Measurements from ENCODE around the gene ASAP2.

The ASAP2 gene

DNA sequence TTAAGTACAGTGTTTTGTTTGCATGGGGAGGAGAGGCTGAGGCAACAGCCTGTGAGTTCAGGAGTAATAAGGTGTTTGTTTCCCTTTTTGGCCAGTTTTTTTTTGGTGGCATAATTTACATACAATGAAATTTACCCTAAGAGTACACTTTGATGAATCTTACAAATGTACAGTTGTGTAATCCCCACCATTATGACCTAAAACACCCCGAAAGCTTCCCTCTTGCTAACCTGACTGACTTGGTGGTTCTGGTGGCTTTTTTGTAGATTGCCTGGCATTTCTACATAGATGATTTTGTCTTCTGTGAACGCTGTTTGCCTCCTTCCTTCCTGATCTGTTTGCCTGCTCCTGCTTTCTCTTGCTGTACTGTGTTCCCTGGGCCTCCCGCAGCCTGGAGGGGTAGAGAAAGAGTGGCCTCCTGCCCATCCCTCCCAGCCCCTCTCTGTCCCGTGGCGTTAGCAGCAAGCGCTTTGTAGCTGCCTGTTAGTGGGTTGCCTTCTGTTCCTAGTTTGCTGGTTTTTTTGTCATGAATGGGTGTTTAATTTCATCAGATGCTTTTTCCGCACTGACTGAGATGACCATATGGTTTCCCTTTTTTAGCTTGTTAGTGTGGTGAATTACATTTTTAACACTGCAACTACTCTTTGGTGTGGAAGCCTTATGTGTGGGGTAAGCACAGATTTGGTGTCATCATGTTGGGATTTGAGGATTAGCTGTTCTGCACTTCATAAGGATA, 32.1 kb downstream of the ASAP2 start:
- no peaks in the 10 kb centered on the region for H4K20me1 ChIP-seq (ENCODE audit: insufficient read depth)
- no peak overlapping the region for H2AFZ ChIP-seq (ENCODE audit: low read depth)
- no peaks in the 10 kb centered on the region for H3K79me2 ChIP-seq (ENCODE audit: insufficient read depth, low read depth)
- TF ChIP-seq, protein P1, sequence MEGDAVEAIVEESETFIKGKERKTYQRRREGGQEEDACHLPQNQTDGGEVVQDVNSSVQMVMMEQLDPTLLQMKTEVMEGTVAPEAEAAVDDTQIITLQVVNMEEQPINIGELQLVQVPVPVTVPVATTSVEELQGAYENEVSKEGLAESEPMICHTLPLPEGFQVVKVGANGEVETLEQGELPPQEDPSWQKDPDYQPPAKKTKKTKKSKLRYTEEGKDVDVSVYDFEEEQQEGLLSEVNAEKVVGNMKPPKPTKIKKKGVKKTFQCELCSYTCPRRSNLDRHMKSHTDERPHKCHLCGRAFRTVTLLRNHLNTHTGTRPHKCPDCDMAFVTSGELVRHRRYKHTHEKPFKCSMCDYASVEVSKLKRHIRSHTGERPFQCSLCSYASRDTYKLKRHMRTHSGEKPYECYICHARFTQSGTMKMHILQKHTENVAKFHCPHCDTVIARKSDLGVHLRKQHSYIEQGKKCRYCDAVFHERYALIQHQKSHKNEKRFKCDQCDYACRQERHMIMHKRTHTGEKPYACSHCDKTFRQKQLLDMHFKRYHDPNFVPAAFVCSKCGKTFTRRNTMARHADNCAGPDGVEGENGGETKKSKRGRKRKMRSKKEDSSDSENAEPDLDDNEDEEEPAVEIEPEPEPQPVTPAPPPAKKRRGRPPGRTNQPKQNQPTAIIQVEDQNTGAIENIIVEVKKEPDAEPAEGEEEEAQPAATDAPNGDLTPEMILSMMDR (conservative IDR thresholded peaks at IDR 0.05; ENCODE audit: low read depth, low read length), result no peak
- H3K27ac ChIP-seq, result no peak overlapping the region
- no peak overlapping the region for H3K9ac ChIP-seq
- no peaks in the 10 kb centered on the region for H3K4me1 ChIP-seq (ENCODE audit: low read depth, poor library complexity, severe bottlenecking)
- no peak overlapping the region for H3K4me2 ChIP-seq
- no peak overlapping the region for H3K4me3 ChIP-seq (IDR thresholded peaks at IDR 0.05; ENCODE audit: insufficient read depth, low read depth, low read length)
- no peaks in the 10 kb centered on the region for H3K36me3 ChIP-seq (ENCODE audit: insufficient read depth)
- no peaks in the 10 kb centered on the region for H3K27me3 ChIP-seq (ENCODE audit: insufficient read depth, low read depth)

DNA sequence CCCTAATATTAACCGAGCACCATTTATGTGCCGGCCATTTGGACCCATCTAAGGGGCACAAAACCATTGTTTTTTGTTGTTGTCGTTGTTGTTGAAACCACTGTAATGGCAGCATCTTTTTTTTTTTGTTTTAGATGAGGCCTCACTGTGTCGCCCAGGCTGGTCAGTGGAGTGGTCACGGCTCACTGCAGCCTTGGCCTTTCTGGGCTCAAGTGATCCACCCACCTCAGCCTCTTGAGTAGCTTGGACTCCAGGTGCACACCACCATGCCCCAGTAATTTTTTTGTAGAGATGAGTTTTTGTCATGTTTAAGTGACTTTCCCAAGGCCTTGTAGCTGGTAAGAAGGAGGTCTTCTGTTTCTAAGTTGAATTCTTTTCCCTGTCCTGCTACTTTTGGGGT, 33.0 kb downstream of the ASAP2 start:
- Histone ChIP-seq H3K27ac (no peak overlapping the region), H3K4me2 (no peak overlapping the region), H3K4me3 (IDR thresholded peaks at IDR 0.05; ENCODE audit: insufficient read depth, low read depth, low read length) (no peak overlapping the region), H3K36me3 (ENCODE audit: insufficient read depth) (no peaks in the 10 kb centered on the region), H2AFZ (ENCODE audit: low read depth) (no peak overlapping the region), H3K79me2 (ENCODE audit: insufficient read depth, low read depth) (no peaks in the 10 kb centered on the region), H3K27me3 (ENCODE audit: insufficient read depth, low read depth) (no peaks in the 10 kb centered on the region), H3K9ac (no peak overlapping the region), H4K20me1 (ENCODE audit: insufficient read depth) (no peaks in the 10 kb centered on the region), H3K4me1 (ENCODE audit: low read depth, poor library complexity, severe bottlenecking) (no peaks in the 10 kb centered on the region)
- TF ChIP-seq, protein P1 (conservative IDR thresholded peaks at IDR 0.05; ENCODE audit: low read depth, low read length), result no peak

DNA sequence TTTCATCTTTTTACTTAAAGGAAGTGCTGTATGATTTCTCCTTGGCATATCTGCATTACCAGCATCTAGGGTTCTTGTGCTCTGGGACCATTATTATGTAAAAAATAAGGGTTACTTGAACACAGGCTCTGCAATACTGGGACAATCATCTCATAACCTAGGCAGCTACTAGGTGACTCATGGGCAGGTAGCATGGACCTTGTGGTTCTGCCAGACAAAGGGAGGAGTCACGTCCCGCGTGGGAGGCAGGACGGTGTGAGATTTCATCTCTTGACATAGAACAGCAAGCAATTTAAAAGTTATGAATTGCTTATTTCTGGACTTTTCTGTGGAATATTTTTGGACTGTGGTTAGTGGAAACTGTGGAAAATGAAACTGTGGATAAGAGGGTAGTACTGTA, 34.1 kb downstream of the ASAP2 start:
- H4K20me1 ChIP-seq (ENCODE audit: insufficient read depth), result no peaks in the 10 kb centered on the region
- TF ChIP-seq, protein P1 (conservative IDR thresholded peaks at IDR 0.05; ENCODE audit: low read depth, low read length), result no peak
- H3K27ac ChIP-seq, result no peak overlapping the region
- no peaks in the 10 kb centered on the region for H3K36me3 ChIP-seq (ENCODE audit: insufficient read depth)
- H3K4me1 ChIP-seq (ENCODE audit: low read depth, poor library complexity, severe bottlenecking), result no peaks in the 10 kb centered on the region
- no peak overlapping the region for H3K4me2 ChIP-seq
- no peaks in the 10 kb centered on the region for H3K79me2 ChIP-seq (ENCODE audit: insufficient read depth, low read depth)
- no peak overlapping the region for H2AFZ ChIP-seq (ENCODE audit: low read depth)
- no peak overlapping the region for H3K4me3 ChIP-seq (IDR thresholded peaks at IDR 0.05; ENCODE audit: insufficient read depth, low read depth, low read length)
- H3K9ac ChIP-seq, result no peak overlapping the region
- no peaks in the 10 kb centered on the region for H3K27me3 ChIP-seq (ENCODE audit: insufficient read depth, low read depth)

GRCh38 chr2:9241233-9241632, 34.6 kb downstream of the ASAP2 start:
- H3K4me1 ChIP-seq (ENCODE audit: low read depth, poor library complexity, severe bottlenecking), result no peaks in the 10 kb centered on the region
- no peaks in the 10 kb centered on the region for H3K79me2 ChIP-seq (ENCODE audit: insufficient read depth, low read depth)
- H3K36me3 ChIP-seq (ENCODE audit: insufficient read depth), result no peaks in the 10 kb centered on the region
- TF ChIP-seq, protein P1 (conservative IDR thresholded peaks at IDR 0.05; ENCODE audit: low read depth, low read length), result no peak
- H4K20me1 ChIP-seq (ENCODE audit: insufficient read depth), result no peaks in the 10 kb centered on the region
- H3K9ac ChIP-seq, result no peak overlapping the region
- H2AFZ ChIP-seq (ENCODE audit: low read depth), result no peak overlapping the region
- no peaks in the 10 kb centered on the region for H3K27me3 ChIP-seq (ENCODE audit: insufficient read depth, low read depth)
- no peak overlapping the region for H3K27ac ChIP-seq
- no peak overlapping the region for H3K4me2 ChIP-seq
- H3K4me3 ChIP-seq (IDR thresholded peaks at IDR 0.05; ENCODE audit: insufficient read depth, low read depth, low read length), result no peak overlapping the region

Measured in KMS-11 (cell line).